ENCODE data around the gene GLI3.

GRCh38 chr7:41955893-41956675 is 280.9 kb downstream of the GLI3 start:
- no peak for TF ChIP-seq CTCF (IDR thresholded peaks at IDR 0.05 in 2 of 3, conservative IDR thresholded peaks at IDR 0.05 in 1 of 3; ENCODE audit: control insufficient read depth in 2 of 3, extremely low read depth in 1 of 3, insufficient read depth in 1 of 3, low read depth in 3 of 3, low read length in 3 of 3)
- TF ChIP-seq JUND (IDR thresholded peaks at IDR 0.05; ENCODE audit: low read depth, low read length) = no peak
- TF ChIP-seq CHD2 (IDR thresholded peaks at IDR 0.05; ENCODE audit: borderline replicate concordance, low read depth, low read length) = no peak
- TF ChIP-seq POLR2A (IDR thresholded peaks at IDR 0.05; ENCODE audit: low read depth, low read length) = no peak
- no peak for TF ChIP-seq ATF7 (IDR thresholded peaks at IDR 0.05; ENCODE audit: low read depth)
- TF ChIP-seq EZH2 (IDR thresholded peaks at IDR 0.05; ENCODE audit: borderline replicate concordance, control insufficient read depth, low read depth, low read length) = no peak
- TF ChIP-seq TCF3 (IDR thresholded peaks at IDR 0.05; ENCODE audit: borderline replicate concordance, insufficient read depth, low read depth, low read length) = no peak
- no peak for TF ChIP-seq PBX3 (IDR thresholded peaks at IDR 0.05; ENCODE audit: insufficient replicate concordance, low read depth, low read length)
- TF ChIP-seq ZNF592 (IDR thresholded peaks at IDR 0.05) = no peak
- TF ChIP-seq USF2 (IDR thresholded peaks at IDR 0.05; ENCODE audit: borderline replicate concordance, low read depth, low read length) = no peak
- no peak for TF ChIP-seq PAX5 (IDR thresholded peaks at IDR 0.05; ENCODE audit: borderline replicate concordance, low read depth, low read length)

All from GM12878 (cell line).